ENCODE results near the gene LRRC4.

Gene LRRC4

GRCh38 chr7:128030654-128031611, at the start of gene LRRC4:
LRRC4 (minus strand) TSS chr7:128031437; CDS start chr7:128030640, 797 bp downstream.
- peak; percentile 46 for DNase-seq

GRCh38 chr7:128080169-128080568, 48.9 kb upstream of the LRRC4 start:
- DNase-seq = no peak

GRCh38 chr7:128078309-128078708, 47.1 kb upstream of the LRRC4 start:
- DNase-seq = no peak

GRCh38 chr7:128076796-128077271, 45.6 kb upstream of the LRRC4 start:
- DNase-seq = no peak

GRCh38 chr7:128076196-128076795, 45.1 kb upstream of the LRRC4 start:
- no peak for DNase-seq

GRCh38 chr7:128075242-128076095, 44.2 kb upstream of the LRRC4 start:
- no peak for DNase-seq

- DNase-seq = no peak
Measured at GRCh38 chr7:128074736-128075135, 43.5 kb upstream of the LRRC4 start.

GRCh38 chr7:128074336-128074735, 43.1 kb upstream of the LRRC4 start:
- no peak for DNase-seq

GRCh38 chr7:128073671-128074310, 42.6 kb upstream of the LRRC4 start:
- no peak for DNase-seq

GRCh38 chr7:128071801-128072200, 40.6 kb upstream of the LRRC4 start:
- no peak for DNase-seq

GRCh38 chr7:128071376-128071775, 40.1 kb upstream of the LRRC4 start:
- DNase-seq = no peak

GRCh38 chr7:128069373-128070364, 38.4 kb upstream of the LRRC4 start:
- DNase-seq = peak; percentile 25

- DNase-seq = no peak
Measured at GRCh38 chr7:128068785-128069184, 37.5 kb upstream of the LRRC4 start.

- peak; percentile 50 for DNase-seq
Measured at GRCh38 chr7:128067983-128068382, 36.7 kb upstream of the LRRC4 start.

GRCh38 chr7:128066858-128067257, 35.6 kb upstream of the LRRC4 start:
- DNase-seq = no peak

- no peak for DNase-seq
Measured at GRCh38 chr7:128066395-128066794, 35.2 kb upstream of the LRRC4 start.

GRCh38 chr7:128065872-128066271, 34.6 kb upstream of the LRRC4 start:
- no peak for DNase-seq

- no peak for DNase-seq
Measured at GRCh38 chr7:128063088-128063487, 31.9 kb upstream of the LRRC4 start.

- DNase-seq = no peak
Measured at GRCh38 chr7:128060018-128060417, 28.8 kb upstream of the LRRC4 start.

- DNase-seq = no peak
Measured at GRCh38 chr7:128059143-128059988, 28.1 kb upstream of the LRRC4 start.

Measured in fibroblast of skin of right quadriceps (primary cell).